GM12878 (cell line): ENCODE measurements around the gene ECEL1. TPM values are rescaled to one million over a fixed set of nuclear protein-coding genes. Genes with fewer than 3 reads are reported as not detected.

Experiments
- ATAC-seq: fragments of 200-7000 bp; cut with Tn5 transposase; 3 replicates; pipeline ENCODE4 v1.9.1; 2020; ENCODE audit warnings: mild to moderate bottlenecking, moderate library complexity
- BruUV-seq: library from RNA; stranded (reverse); fragments of 400-500 nt; replicated peaks from 2 replicates; lab custom pipeline; 2021; lab: Mats Ljungman, UMichigan
- CTCF ChIA-PET: fragments of 300-600 bp; sonication (Branson Sonifier 250); formaldehyde crosslinking; extraction: SDS; loops from one replicate; lab custom pipeline; 2021; ENCODE audit warnings: inconsistent platforms; lab: Yijun Ruan, JAX
- POLR2A ChIA-PET: fragments of 350-600 bp; formaldehyde crosslinking; extraction: SDS; loops from one replicate; lab custom pipeline; 2021; ENCODE audit warnings: inconsistent platforms; lab: Charles Lee
- RAD21 ChIA-PET: fragments of 300-600 bp; sonication (Branson Sonifier 250); formaldehyde crosslinking; loops from one replicate; lab custom pipeline; 2023; ENCODE audit warnings: antibody characterized with exemption; ENCODE audit not compliant: unreplicated experiment; lab: Charles Lee
- SMC1A ChIA-PET: fragments of 300-600 bp; sonication (Branson Sonifier 250); formaldehyde crosslinking; loops from one replicate; lab custom pipeline; 2023; ENCODE audit not compliant: unreplicated experiment, uncharacterized antibody; lab: Charles Lee
- DNase-seq: peaks from one replicate; pipeline ENCODE4 v3.0.0-alpha.2; 2011; ENCODE audit warnings: low read depth, low spot score
- FAIRE-seq: peaks from 3 replicates; lab custom pipeline; 2011; peaks lifted over from hg19 to GRCh38; lab: Jason Lieb, UNC
- H2AFZ ChIP-seq: 2 replicates; pipeline ENCODE4 v1.6.0; 2011; ENCODE audit warnings: low read depth, low read length, control low read depth; ENCODE audit not compliant: control insufficient read depth
- H3K27ac ChIP-seq: 2 replicates; pipeline ENCODE4 v1.5.1; 2011; ENCODE audit warnings: control low read depth; ENCODE audit not compliant: control insufficient read depth, insufficient read depth
- H3K27me3 ChIP-seq, 2 experiments: replicated peaks in 1 of 2; 2 replicates each; pipeline versions ENCODE4 v1.6.0 to v1.6.1; 2011; ENCODE audit warnings: low read length in 1 of 2; ENCODE audit not compliant: control insufficient read depth in 2 of 2, insufficient read depth in 2 of 2
- H3K36me3 ChIP-seq, 2 experiments: 2 replicates each; pipeline ENCODE4 v1.5.1; 2011; ENCODE audit warnings: low read length in 1 of 2; ENCODE audit not compliant: control insufficient read depth in 2 of 2, insufficient read depth in 2 of 2
- H3K4me1 ChIP-seq: 2 replicates; pipeline ENCODE4 v1.6.1; 2011; ENCODE audit warnings: mild to moderate bottlenecking, low read length, moderate library complexity, mixed read lengths; ENCODE audit not compliant: control insufficient read depth, insufficient read depth
- H3K4me2 ChIP-seq: 2 replicates; pipeline ENCODE4 v1.6.0; 2011; ENCODE audit warnings: control low read depth; ENCODE audit not compliant: control insufficient read depth, insufficient read depth
- H3K4me3 ChIP-seq: fragments of 200-600 bp; sonication (generic); 2 replicates; pipeline ENCODE4 v1.5.1; 2016
- H3K79me2 ChIP-seq: 2 replicates; pipeline ENCODE4 v1.6.0; 2011; ENCODE audit warnings: low read length; ENCODE audit not compliant: control insufficient read depth, insufficient read depth
- H3K9ac ChIP-seq: 2 replicates; pipeline ENCODE4 v1.8.0; 2011; ENCODE audit warnings: low read length, control low read depth, mixed read lengths; ENCODE audit not compliant: control insufficient read depth, insufficient read depth
- H3K9me3 ChIP-seq: replicated peaks from 3 replicates; pipeline ENCODE4 v1.5.1; 2011; ENCODE audit warnings: mild to moderate bottlenecking, low read length; ENCODE audit not compliant: control insufficient read depth, insufficient read depth
- H4K20me1 ChIP-seq: 2 replicates; pipeline ENCODE4 v1.6.0; 2011; ENCODE audit not compliant: control insufficient read depth, insufficient read depth
- ATF3 ChIP-seq: IDR thresholded peaks from 2 replicates; pipeline ENCODE4 v1.6.1; 2011; ENCODE audit warnings: low read depth, mild to moderate bottlenecking, low read length, moderate library complexity, borderline replicate concordance; ENCODE audit errors: extremely low read depth
- BRCA1 ChIP-seq: IDR thresholded peaks from 2 replicates; pipeline ENCODE4 v1.6.1; 2011; ENCODE audit warnings: low read depth, low read length, improper control_type of control experiment
- CEBPB ChIP-seq, 2 experiments: fragments of 150-350 bp in 1 of 2; IDR thresholded peaks; 2 replicates each; pipeline ENCODE4 v1.6.1; 2012 to 2014; ENCODE audit warnings: low read depth in 2 of 2, low read length in 2 of 2, borderline replicate concordance in 1 of 2, inconsistent platforms in 1 of 2
- CHD1 ChIP-seq: IDR thresholded peaks from 2 replicates; pipeline ENCODE4 v1.6.1; 2012; ENCODE audit warnings: low read depth, low read length, improper control_type of control experiment
- FOXK2 ChIP-seq: fragments of 450-650 bp; IDR thresholded peaks from 2 replicates; pipeline ENCODE4 v1.6.1; 2017; ENCODE audit warnings: mild to moderate bottlenecking, moderate library complexity
- HDAC2 ChIP-seq: fragments of 200-600 bp; sonication (generic); IDR thresholded peaks from 2 replicates; pipeline ENCODE4 v1.6.1; 2017
- IKZF2 ChIP-seq, 2 experiments: fragments of 450-650 bp; IDR thresholded peaks; 2 replicates each; pipeline ENCODE4 v1.6.1; 2017; ENCODE audit warnings: mild to moderate bottlenecking in 2 of 2, moderate library complexity in 2 of 2
- JUND ChIP-seq: IDR thresholded peaks from 2 replicates; pipeline ENCODE4 v1.6.1; 2012; ENCODE audit warnings: low read depth, mild to moderate bottlenecking, low read length, improper control_type of control experiment, moderate library complexity
- NR2F1 ChIP-seq: fragments of 450-650 bp; conservative IDR thresholded peaks from 2 replicates; pipeline ENCODE4 v1.6.1; 2017; ENCODE audit warnings: mild to moderate bottlenecking
- PML ChIP-seq: IDR thresholded peaks from 2 replicates; pipeline ENCODE4 v1.6.1; 2012; ENCODE audit warnings: low read length, inconsistent platforms
- RAD51 ChIP-seq: fragments of 450-650 bp; IDR thresholded peaks from 2 replicates; pipeline ENCODE4 v1.6.1; 2016; ENCODE audit warnings: moderate library complexity, mild to moderate bottlenecking, inconsistent platforms
- REST ChIP-seq: IDR thresholded peaks from 2 replicates; pipeline ENCODE4 v1.6.1; 2012; ENCODE audit warnings: mild to moderate bottlenecking, low read depth, low read length
- SIX5 ChIP-seq: IDR thresholded peaks from 2 replicates; pipeline ENCODE4 v1.6.1; 2011; ENCODE audit warnings: mild to moderate bottlenecking, low read depth, low read length, moderate library complexity; ENCODE audit not compliant: severe bottlenecking
- SKIL ChIP-seq: fragments of 450-650 bp; IDR thresholded peaks from 2 replicates; pipeline ENCODE4 v1.6.1; 2017; ENCODE audit warnings: mild to moderate bottlenecking, low read depth, inconsistent platforms; ENCODE audit not compliant: poor library complexity, severe bottlenecking
- TAF1 ChIP-seq: IDR thresholded peaks from 2 replicates; pipeline ENCODE4 v1.6.1; 2011; ENCODE audit warnings: mild to moderate bottlenecking, low read depth, low read length, borderline replicate concordance
- ZBED1 ChIP-seq: IDR thresholded peaks from 2 replicates; pipeline ENCODE4 v1.6.1; 2016; ENCODE audit warnings: borderline replicate concordance
- WGBS: methylation state at CpG from one replicate; pipeline ENCODE4 v1.1.6; 2016; ENCODE audit warnings: low lambda C conversion rate; ENCODE audit not compliant: insufficient replicate concordance, insufficient coverage; ENCODE audit errors: missing lambda C conversion rate; 5-methylcytosine and 5-hydroxymethylcytosine counted together
- in situ Hi-C: fragments of 300-500 bp; cut with MboI; formaldehyde crosslinking; loops from 9 replicates; pipeline ENCODE4 v1.14.3; 2018; ENCODE audit warnings: mixed read lengths
- intact Hi-C: fragments of 100-400 bp; cut with micrococcal nuclease; formaldehyde crosslinking; loops from one replicate; pipeline ENCODE4 v1.14.2; 2022; ENCODE audit not compliant: unreplicated experiment
- polyA plus RNA-seq, 11 experiments: library from polyadenylated mRNA; depleted of rRNA in 4 of 11; unstranded in 6 of 11; stranded (reverse) in 5 of 11; fragments of >200 nt; fragmentation: Nextera tagmentation in 4 of 11; fragmentation: Illumina TruSeq in 1 of 11; extraction: Ambion mirVana in 4 of 11; extraction: Trizol in 1 of 11; gene quantifications; 1 replicate in 1 of 11; 2 replicates in 10 of 11; pipeline versions ENCODE4 v1.2.1 to v1.2.3, GENCODE V29; 2011 to 2016; ENCODE audit warnings: inconsistent platforms in 2 of 11, missing spikeins in 2 of 11, low read depth in 1 of 11
- total RNA-seq, 4 experiments: library from RNA; depleted of rRNA in 3 of 4; stranded (reverse); fragments of >200 nt in 3 of 4; fragmentation: Illumina TruSeq in 1 of 4; extraction: Trizol in 1 of 4; gene quantifications; 2 replicates each; pipeline versions ENCODE4 v1.2.1 to v1.2.3, GENCODE V29; 2013 to 2021

ECEL1 gene
- total and polyA plus RNA-seq, 10 of the 15 experiments (the other 5 are each of a cell fraction or from before 2014, with no cell fraction given) = not detected

GRCh38 chr2:232520489-232520888 lies 32.9 kb upstream of the ECEL1 start:
- ATAC-seq = peak; percentile 22; the same call in 1 of the 3 replicates
- Histone ChIP-seq H3K4me2 (no peak overlapping the region), H3K27me3 (peaks cover 3 to 6% of the 10 kb centered on the region in 2 experiments; a peak in 3 of 4 replicates), H2AFZ (no peak overlapping the region), H3K36me3 (no peaks in the 10 kb centered on the region), H3K4me1 (no peaks in the 10 kb centered on the region), H3K27ac (no peak overlapping the region), H4K20me1 (no peaks in the 10 kb centered on the region), H3K9ac (no peak overlapping the region), H3K9me3 (no peaks in the 10 kb centered on the region), H3K79me2 (no peaks in the 10 kb centered on the region), H3K4me3 (no peak overlapping the region)
- intact Hi-C loops = no loop called here
- ChIA-PET RAD21 (interaction anchor here (0.8 kb wide), 1 partner anchor 183 kb away, joined by 3 read pairs; no protein-coding TSS in a partner anchor), SMC1A (no interaction called here), CTCF (interaction anchor here (1.2 to 1.6 kb wide), 4 partner anchors 11 to 613 kb away, joined by 3 to 5 read pairs (median 4); no protein-coding TSS in a partner anchor), POLR2A (no interaction called here)
- 25% methylated on average over 15 of the region's 15 CpGs for WGBS
- no TSS peak for BruUV-seq
- DNase-seq = no peak
- no peak for FAIRE-seq
- in situ Hi-C loops = no loop called here
- TF ChIP-seq HDAC2 (no peak), CHD1 (no peak), SKIL (no peak), SIX5 (no peak), ATF3 (no peak), FOXK2 (no peak), NR2F1 (no peak), ZBED1 (no peak), RAD51 (no peak), IKZF2 (IDR thresholded peaks at IDR 0.05) (no peak), JUND (no peak), REST (no peak), CEBPB (IDR thresholded peaks at IDR 0.05; ENCODE audit: borderline replicate concordance in 1 of 2, low read depth in 2 of 2, low read length in 2 of 2) (no peak), BRCA1 (no peak), TAF1 (no peak), PML (no peak)
